Suppressor macrophage treated with lipopolysaccharide for 1 hour (primary cell): ENCODE measurements around the gene HSP90B1.

Experiments used
- DNase-seq, 3 donors: peaks; one replicate each; pipeline ENCODE4 v3.0.0-alpha.2; 2020 to 2022

HSP90B1 gene

DNA sequence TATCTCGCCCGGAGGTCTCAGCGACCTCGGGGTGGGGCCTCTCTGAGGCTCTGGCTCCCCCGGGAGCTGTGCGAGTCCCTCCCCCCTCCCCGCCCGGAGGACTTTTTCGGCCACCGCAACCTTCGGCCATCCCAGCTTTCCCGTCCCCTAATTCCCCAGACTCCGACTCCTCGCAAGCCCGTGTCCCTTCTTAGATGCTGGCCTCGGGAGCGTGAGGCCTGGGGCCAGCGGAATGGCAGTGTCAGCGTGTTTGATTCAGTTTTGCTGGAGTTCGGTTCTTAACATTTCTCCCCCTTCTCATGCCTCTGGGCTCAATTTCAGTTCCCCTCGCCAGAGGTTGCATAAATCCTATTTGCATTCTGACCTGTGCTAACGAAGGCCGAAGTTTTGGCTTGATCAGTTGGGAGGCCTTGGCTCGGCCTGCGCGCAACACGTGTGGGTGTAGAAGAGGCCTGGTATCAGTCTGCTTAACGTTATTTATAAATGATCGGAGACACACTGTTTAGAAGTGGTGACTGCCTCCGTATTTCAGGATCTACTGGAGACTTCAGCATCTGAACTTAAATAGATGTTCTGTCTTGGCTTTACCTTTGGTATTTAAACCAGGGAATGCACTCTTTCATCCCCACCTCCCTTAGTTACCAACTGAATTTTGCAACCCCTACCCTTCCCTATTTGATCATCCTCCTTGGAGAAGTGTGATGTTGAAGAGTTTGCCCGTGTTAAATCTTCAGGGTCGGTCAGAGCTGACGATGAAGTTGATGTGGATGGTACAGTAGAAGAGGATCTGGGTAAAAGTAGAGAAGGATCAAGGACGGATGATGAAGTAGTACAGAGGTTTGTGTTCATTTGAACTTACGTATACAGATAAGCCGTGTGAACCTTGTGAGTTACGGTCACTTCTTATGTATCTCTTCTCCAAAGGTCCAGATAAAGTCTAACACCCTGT is 851 bp downstream of the HSP90B1 start:
- DNase-seq: peak; percentile 49 to 53 (median 53)

DNA sequence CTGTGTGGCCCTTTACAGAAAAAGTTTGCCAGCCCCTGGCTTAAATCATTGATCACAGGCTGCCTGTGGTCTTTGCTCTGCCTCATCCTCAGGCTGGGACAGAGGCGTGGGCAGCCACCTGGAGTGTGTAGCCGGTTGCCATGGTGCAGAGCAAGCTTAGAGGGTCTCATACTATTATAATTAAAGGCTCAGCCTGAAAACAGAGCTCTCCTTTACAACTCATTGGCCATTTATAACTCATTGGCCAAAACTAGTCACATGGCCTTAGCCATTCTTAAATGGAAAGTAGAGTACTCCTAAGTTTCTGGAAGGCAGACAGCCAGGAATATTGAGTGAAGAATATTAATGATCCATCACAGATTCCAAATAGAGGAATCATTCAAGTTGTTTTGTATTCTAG is 3.0 kb downstream of the HSP90B1 start:
- DNase-seq: no peak

DNA sequence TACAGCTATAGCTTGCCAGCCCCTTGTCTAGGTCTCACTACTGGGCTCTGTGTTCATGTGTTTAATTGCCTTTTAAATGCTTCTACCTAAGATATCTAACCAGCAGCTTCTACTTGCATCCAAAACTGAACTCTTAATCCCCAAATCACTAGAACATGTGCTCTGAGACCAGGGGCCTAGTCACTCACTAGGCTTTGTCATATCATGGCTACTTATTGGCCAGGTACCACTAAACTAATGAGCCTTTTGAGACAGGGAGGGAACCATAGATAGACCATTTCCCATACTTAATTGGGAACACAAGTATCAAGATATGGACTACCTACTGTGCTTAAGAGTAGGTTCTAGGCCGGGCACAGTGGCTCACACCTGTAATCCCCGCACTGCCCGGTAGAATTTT is 6.5 kb downstream of the HSP90B1 start:
- DNase-seq: no peak

DNA sequence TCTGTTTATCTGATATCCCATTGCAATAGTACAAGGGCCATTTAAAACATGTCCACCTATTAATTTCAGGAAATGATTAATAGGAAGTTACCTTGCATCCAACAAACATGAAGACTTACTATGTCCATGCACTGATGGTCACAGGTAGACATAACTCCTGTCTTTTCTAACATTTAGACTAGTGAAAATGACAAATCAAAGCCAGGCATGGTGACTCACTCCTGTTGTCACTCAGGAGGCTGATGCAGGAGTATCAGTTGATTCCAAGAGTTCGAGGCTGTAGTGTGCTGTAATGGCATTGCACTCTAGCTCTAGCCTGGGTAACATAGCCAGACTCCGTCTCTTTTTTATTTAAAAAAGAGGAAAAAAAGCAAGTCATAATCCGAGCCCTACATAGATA is 14.8 kb downstream of the HSP90B1 start:
- no peak for DNase-seq

DNA sequence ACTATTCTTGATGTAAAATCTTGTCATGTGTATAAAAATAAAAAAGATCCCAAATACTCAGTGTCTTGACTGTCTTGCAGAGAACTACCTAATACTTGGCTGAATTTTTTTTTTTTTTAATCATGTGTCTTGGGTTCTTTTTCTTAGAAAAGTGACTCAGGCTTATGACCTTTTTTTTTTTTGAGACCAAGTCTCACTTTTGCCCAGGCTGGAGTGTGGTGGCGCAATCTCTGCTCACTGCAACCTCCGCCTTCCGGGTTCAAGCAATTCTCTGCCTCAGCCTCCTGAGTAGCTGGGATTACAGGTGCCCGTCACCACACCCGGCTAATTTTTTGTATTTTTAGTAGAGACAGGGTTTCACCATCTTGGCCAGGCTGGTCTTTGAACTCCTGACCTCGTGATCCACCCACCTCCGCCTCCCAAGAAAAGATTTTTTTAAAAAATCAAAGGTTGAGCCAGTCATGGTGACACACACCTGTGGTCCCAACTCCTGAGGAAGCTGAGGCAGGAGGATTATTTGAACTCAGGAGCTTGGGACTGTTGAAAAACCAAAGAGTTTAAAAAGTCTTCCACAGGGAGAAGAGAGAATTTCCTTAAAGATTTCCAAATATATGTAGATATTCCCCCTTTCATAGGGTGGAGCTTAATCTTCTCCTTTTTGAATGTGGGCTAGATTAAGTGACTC is 17.8 kb downstream of the HSP90B1 start:
- peak in 2 of 3 donors; percentile 46 to 53 for DNase-seq

DNA sequence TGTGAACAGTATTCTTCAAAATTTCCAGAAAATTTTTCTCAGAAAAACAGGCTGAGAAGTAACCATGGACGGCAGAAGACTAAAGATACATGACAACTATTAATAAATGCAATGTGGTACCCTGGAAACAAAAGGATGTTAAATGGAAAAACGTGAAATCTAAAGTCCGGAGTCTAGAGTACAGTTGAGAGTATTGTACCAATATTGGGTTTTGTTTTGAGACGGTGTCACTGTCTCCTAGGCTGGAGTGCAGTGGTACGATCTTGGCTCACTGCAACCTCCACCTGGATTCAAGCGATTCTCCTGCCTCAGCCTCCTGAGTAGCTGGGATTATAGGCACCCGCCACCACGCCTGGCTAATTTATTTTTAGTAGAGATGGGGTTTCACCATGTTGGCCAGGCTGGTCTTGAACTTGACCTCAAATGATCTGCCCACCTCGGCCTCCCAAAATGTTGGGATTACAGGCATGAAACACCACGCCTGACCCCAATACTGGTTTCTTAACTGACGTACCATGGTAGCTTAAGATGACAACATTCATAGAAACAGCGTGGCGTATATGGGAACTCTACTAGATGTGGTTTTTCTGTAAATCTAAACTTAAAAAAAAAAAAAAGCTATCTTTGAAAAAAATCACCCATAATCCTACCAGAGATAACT is 18.7 kb downstream of the HSP90B1 start:
- no peak for DNase-seq

DNA sequence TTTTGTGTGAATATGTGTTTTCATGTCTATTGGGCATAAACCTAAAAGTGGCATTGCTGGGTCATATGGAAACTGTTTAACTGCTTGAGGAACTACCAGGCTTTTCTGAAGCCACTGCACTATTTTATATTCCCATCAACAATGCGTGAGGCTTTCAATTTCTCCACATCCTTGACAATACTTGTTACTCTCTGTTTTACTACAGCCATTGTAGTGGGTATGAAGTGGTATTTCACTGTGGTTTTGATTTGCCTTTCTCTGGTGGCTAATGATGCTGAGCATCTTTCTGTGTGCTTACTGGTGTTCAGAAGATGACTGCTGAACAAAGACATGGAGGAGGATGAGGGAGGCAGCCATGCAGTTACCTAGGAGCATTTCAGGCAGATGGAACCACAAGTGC is 22.3 kb downstream of the HSP90B1 start:
- DNase-seq: no peak

DNA sequence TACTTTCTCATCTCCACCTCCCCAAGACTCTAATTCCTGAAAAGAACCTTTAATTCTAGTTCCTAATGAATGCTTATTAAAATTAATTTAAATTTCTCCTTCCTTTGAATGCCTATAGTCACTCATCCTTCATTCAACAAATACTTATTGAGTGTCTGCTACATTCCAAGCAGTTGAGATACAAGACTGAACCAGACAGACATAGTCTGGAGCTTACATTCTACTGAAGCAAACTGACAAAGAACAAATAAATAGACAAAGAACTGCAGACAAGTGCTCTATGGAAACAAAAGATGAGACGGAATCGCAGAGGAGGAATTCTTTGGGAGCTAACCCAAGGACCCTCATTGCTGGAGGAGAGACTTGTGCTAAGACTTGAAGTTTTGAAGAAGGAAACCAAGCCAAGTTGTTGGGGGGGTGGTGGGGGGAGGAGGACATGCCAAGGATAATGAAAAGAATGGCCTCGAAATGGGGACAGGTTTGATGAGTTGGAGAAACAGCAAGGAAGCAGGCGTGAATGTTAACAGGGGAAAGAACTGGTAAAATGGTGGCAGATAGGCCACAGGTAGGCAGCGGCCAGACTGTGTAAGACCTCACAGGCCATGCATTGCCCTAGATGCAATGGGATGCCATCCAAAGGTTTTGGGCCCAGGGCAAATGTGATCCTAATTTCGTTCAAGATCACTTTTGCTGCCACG is 25.8 kb downstream of the HSP90B1 start:
- DNase-seq: no peak

DNA sequence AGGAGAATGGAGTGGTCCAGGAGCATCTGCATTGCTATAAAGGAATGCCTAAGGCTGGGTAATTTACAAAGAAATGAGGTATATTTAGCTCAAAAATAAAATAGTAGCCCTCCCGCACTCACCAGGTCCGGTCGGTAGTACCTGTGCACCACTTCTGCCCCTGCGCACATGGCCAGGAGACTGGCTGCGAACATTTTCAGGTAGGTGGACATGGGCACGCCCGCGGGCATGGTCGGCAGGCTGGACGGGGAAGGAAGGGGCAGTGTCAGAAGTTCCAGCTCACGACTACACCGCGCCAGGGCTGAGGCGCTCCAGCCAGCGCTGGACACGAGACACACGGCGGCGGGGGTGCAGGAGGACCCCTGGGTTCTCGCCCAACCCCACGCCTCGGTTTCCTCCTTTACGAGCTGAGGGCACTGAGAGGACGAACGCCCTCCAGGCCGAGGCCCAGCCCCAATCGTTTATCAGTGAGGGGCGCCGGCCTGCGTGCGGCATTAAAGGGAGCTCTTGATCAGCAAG is 26.4 kb downstream of the HSP90B1 start:
- peak in 2 of 3 donors; percentile 20 to 27 for DNase-seq

DNA sequence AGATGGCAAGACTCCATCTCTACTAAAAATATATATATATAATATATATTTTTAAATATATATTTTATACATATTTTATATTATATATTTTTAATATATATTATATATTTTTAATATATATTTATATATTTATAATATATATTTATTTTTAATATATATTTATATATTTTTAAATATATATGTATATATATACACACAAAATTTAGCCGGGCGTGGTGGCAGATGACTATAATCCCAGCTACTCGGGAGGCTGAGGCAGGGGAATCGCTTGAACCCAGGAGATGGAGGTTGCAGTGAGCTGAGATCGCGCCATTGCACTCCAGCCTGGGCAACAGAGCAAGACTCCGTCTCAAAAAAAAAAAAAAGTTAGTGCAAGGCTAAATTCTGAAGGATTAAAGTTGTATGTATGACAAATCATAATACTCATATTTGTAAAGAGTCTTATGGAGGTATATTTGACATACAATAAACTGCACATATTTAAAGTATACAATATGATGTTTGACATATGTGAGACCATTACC is 27.7 kb downstream of the HSP90B1 start:
- DNase-seq: no peak

DNA sequence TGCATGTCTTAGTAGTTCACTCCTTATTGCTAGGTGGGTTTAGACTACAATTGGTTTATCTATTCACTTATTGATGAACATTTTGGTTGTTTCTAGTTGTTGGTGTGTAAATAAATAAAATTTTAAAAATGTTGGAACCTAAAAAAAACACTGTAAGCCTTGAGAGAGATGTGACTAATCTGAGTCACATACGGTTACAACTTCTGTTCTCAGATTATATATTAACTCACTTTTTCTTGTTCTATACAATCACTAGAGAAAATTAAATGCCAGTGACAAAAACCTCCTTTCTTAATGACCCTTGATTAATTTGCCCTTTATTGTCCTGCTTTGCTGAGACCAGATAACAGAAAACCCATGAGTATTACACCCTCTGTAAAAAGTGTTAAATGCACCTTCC is 28.4 kb downstream of the HSP90B1 start:
- DNase-seq: no peak

DNA sequence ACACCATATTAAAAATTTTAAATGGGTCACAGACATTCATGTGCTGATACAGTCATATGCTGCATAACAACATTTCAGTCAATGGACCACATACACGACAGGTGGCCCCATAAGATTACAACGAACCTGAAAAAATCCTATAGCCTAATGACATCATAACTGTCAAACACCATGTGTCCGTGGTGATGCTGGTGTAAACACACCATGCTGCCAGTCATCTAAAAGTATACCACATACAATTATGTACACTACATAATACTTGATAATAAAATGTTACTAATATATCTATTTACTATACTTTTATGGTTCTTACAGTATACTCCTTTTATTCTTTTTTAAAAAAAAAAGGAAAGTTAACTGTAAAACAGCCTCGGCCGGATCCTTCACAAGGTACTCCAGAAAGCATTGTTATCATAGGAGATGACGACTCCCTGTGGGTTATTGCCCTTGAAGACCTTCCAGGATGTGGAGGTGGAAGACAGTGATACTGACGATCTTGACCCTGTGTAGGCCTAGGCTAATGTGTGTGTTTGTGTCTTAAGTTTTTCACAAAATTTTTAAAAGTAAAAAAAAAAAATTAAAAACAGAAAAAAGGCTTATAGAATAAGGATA is 30.5 kb downstream of the HSP90B1 start:
- DNase-seq: peak in 2 of 3 donors; percentile 10 to 34

DNA sequence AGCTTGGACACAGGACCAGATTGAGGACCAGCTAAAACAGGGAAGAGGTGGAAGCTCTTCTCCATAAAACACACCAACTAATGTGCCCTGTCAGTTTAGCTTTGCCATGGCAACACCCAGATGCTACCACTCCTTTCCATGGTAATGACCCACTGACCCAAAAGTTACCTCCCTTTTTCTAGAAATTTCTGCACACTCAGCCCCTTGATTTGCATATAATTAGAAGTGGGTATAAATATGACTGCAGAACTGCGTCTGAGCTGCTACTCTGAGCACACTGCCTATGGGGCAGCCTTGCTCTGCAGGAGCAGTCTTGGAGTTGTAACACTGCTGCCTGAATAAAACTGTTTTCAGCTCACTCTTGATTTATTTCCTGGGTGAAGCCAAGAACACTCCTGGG is 32.3 kb downstream of the HSP90B1 start:
- DNase-seq: no peak

DNA sequence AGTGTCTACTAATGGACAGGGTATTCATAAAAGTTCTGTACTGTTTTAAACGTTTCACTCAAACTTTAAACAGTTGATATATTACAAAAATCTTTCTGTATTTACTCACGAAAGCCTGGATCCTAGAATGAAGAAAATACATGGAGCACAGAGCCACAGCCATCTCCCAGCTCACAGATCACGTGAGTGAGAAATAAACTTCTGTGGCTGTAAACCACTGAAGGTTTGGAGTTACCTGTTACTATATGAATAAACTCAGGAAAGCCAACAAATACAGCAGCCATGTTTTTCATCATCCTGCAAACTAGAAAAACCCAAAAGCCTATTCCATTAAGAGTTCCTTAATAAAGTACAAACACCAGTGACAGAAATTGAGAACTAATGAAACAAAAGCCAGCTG is 34.6 kb downstream of the HSP90B1 start:
- DNase-seq: no peak

DNA sequence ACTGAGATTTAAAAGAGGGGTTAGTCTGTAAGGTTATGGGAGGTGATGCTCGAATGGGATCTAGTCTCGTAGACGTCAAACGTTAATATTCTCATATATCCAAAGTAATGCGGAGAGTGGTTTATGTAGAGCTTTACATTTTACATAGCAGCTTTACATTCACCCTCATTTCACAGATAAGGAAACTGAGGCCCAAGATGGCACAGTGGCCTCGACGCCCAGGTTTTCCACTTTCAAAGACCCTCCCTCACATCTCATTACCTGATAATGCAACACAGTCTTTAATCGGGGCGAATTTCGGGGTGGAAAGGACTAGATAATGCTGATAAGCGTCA is 35.0 kb downstream of the HSP90B1 start:
- DNase-seq: no peak

DNA sequence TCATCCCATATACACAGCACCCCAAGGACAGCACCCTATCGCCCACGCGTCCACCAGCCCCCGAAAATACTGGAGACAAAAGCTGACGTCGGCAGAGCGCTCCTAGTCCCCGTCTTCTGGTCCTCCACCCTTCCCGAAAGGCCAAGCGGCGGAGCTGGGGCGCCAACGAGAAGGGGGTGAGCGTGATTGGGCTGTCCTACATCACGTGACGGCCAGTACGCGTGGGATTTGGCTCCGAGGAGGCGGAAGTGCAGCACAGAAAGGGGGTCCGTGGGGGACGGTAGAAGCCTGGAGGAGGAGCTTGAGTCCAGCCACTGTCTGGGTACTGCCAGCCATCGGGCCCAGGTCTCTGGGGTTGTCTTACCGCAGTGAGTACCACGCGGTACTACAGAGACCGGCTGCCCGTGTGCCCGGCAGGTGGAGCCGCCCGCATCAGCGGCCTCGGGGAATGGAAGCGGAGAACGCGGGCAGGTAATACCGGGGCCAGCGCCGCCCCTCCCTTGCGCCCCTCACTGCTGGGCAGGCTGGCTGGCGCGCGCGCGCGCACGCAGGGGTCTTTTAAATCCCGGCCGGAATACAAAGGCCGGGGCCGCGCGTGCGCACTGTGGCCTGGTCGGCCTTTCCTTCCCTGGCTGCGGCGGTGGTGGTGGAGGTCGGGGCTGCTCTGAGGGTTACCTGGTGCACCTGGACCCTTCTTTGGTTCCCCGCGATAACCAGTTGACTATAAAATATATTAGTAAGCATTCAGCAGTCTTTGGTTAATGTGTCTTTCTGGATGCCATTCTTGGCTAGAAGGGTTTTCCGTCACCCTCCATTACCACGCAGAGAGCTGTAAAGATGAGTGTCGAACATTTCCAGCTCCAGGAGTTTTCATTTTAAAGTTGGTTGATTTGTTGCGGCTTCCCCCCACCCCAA is 35.6 kb downstream of the HSP90B1 start, which contains the start of gene TDG:
TSS of gene TDG (plus strand) at position 283 of the 915 bp plus-strand sequence. CDS start at position 449, 166 bp downstream.
- DNase-seq: peak; percentile 97 to 98 (median 97)

DNA sequence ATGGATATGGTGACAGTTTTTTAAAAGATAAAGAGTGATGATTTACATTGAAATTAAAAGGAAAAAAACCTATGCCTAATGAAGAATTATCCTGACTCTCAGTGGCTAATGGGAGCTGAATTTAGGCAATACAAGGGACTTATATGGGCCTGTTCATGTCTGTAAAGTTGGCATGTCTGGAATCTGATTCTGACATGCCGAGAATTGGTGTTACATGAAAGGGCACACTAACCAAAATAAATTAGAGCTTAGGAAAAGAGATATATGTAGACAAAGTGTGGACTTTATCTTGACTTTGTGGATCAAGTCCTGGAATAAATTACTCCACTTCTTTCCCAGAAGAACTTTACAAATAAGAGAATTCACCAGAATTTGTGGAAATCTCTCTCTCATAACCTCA is 36.5 kb downstream of the HSP90B1 start:
- DNase-seq: no peak

DNA sequence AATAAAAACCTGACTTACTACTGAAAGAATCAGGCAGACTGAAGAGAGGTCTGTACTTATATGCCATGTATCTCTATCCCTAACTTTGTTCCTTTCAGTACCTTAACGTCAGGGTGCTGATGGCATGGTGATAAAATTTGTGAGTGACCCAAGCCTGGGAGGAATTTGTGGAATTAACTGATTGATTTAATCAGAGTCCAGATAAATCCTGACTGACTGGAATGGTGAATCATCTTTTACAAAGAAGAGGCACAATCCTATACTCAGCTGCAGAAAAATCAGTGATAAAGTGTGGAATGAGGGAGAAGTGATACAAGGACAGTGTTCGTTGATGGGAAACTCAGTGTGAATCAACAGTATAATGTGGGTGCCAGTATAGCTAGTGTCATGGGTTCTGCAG is 39.2 kb downstream of the HSP90B1 start:
- DNase-seq: no peak

DNA sequence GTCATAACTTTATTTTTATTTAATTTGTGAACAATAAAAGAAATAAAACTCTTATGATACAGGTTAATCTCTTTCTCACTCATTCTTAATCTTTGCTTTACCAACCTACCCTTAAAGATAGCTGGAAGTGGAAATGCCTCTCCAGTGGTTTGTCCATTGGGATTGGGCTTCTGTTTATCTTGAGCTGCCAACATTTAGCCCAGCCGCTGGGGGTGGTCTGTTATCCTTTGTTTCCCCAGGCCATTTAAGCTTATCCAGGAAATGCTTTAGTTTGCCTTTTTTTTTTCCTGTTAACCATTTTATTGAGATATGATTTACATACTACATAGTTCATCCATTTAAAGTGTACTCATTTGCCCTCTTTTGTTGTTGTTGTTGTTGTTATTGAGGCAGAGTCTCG is 43.7 kb downstream of the HSP90B1 start:
- no peak for DNase-seq

DNA sequence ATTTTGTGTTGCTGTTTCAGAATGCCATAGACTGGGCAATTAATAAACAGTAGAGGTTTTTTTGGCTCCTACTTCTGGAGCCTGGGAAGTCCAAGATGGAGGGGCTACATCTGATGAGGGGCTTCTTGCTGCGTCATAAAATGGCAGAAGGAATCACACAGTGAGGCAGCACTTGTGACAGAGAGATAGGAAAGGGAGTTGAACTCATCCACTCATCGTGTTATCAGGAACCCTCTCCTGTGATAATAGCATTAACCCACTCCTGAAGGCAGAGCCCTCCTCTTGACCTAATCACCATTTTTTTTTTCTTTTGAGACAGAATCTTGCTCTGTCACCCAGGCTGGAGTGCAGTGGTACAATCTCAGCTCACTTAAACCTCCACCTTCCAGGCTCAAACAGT is 45.2 kb downstream of the HSP90B1 start:
- no peak for DNase-seq
